NB4 (cell line): ENCODE data around the gene DLG2.

Experiments
- MYC ChIP-seq: IDR thresholded peaks from 2 replicates; pipeline ENCODE4 v1.6.1; 2011; ENCODE audit warnings: low read depth, low read length
- POLR2A ChIP-seq: IDR thresholded peaks from 2 replicates; pipeline ENCODE4 v1.6.1; 2011; ENCODE audit warnings: mild to moderate bottlenecking; ENCODE audit not compliant: insufficient read length; ENCODE audit errors: extremely low read depth
- TF ChIP-seq, protein P1 (sequence below): IDR thresholded peaks from one replicate; pipeline ENCODE4 v1.5.1; 2012; ENCODE audit warnings: low read depth, low read length
- TF ChIP-seq, protein P2 (sequence below): IDR thresholded peaks from 2 replicates; pipeline ENCODE4 v1.6.1; 2011; ENCODE audit warnings: low read depth, low read length

DNA sequence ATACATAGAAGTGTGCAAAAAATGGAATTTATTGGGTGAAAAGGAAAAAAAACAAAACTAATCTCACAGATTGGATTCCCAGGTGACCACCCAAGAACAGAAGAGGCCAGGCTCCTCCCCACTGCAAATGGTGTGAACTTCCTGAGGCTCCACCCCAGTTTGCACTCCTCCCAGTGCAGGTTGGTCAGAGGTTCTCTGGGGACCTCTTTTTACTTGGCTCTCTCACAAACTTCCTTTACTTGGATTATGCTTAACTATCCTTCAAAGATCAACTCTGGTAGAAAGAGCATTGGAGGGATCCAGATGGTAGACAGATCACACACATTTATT lies 2202.0 kb downstream of the DLG2 start:
- TF ChIP-seq, protein P1, sequence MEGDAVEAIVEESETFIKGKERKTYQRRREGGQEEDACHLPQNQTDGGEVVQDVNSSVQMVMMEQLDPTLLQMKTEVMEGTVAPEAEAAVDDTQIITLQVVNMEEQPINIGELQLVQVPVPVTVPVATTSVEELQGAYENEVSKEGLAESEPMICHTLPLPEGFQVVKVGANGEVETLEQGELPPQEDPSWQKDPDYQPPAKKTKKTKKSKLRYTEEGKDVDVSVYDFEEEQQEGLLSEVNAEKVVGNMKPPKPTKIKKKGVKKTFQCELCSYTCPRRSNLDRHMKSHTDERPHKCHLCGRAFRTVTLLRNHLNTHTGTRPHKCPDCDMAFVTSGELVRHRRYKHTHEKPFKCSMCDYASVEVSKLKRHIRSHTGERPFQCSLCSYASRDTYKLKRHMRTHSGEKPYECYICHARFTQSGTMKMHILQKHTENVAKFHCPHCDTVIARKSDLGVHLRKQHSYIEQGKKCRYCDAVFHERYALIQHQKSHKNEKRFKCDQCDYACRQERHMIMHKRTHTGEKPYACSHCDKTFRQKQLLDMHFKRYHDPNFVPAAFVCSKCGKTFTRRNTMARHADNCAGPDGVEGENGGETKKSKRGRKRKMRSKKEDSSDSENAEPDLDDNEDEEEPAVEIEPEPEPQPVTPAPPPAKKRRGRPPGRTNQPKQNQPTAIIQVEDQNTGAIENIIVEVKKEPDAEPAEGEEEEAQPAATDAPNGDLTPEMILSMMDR: no peak
- TF ChIP-seq POLR2A (no peak), MYC (no peak)
- TF ChIP-seq, protein P2, sequence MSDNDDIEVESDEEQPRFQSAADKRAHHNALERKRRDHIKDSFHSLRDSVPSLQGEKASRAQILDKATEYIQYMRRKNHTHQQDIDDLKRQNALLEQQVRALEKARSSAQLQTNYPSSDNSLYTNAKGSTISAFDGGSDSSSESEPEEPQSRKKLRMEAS: no peak
